Measurements from ENCODE around the gene ETV2. TPM values are rescaled to one million over a fixed set of nuclear protein-coding genes. Genes with fewer than 3 reads are reported as not detected.

ETV2 gene
- total RNA-seq, 5 donors from 2014 or later (not counting 1 experiment from before 2014, with no cell fraction given), result 0.67 to 2.1 (median 1.1) TPM; not detected in 1

GRCh38 chr19:35657904-35658700, 16.6 kb downstream of the ETV2 start:
- 96% methylated on average over 6 of the region's 15 CpGs for WGBS (ENCODE audit: insufficient coverage)
- DNase-seq (no peak), ATAC-seq (replicated peaks in 1 of 4) (no peak)
- H3K36me3 Mint-ChIP-seq, result peaks cover 40% of the 10 kb centered on the region
- Histone ChIP-seq H3K9me3 (no peaks in the 10 kb centered on the region), H3K27me3 (replicated peaks in 1 of 2; ENCODE audit: control insufficient read depth in 2 of 2, extremely low read depth in 1 of 2, insufficient read depth in 2 of 2, low read length in 1 of 2) (no peaks in the 10 kb centered on the region), H3K4me1 (ENCODE audit: control insufficient read depth in 1 of 2, extremely low read depth in 1 of 2, insufficient read depth in 2 of 2, low read length in 2 of 2) (peaks cover 0 to 3% of the 10 kb centered on the region in 2 experiments), H3K36me3 (ENCODE audit: control insufficient read depth in 2 of 2, extremely low read depth in 1 of 2, insufficient read depth in 1 of 2, low read length in 1 of 2) (peaks cover 21 to 81% of the 10 kb centered on the region in 2 donors), H3K4me3 (ENCODE audit: control insufficient read depth in 1 of 2, extremely low read depth in 1 of 2, low read length in 1 of 2) (no peak overlapping the region), H3K27ac (ENCODE audit: low read length) (no peak overlapping the region)
- CTCF ChIA-PET, result no interaction called here
- H3K4me1 Mint-ChIP-seq, result peaks cover 12 to 15% (median 13%) of the 10 kb centered on the region in 3 donors
- no peaks in the 10 kb centered on the region for H3K27me3 Mint-ChIP-seq
- no peaks in the 10 kb centered on the region for H3K9me3 Mint-ChIP-seq
- POLR2A ChIA-PET, result no interaction called here
- H3K4me3 Mint-ChIP-seq, result no peak overlapping the region
- H3K27ac Mint-ChIP-seq, result no peak overlapping the region

- H3K9me3 ChIP-seq, result no peaks in the 10 kb centered on the region
- CTCF ChIA-PET, result no interaction called here
- peaks cover 0 to 6% (median 3%) of the 10 kb centered on the region in 3 donors for H3K4me1 Mint-ChIP-seq
- H3K27ac Mint-ChIP-seq, result no peak overlapping the region
- H3K4me3 Mint-ChIP-seq, result no peak overlapping the region
- no peaks in the 10 kb centered on the region for H3K9me3 Mint-ChIP-seq
- peaks cover 29% of the 10 kb centered on the region for H3K36me3 Mint-ChIP-seq
- H3K4me3 ChIP-seq (ENCODE audit: control insufficient read depth in 1 of 2, extremely low read depth in 1 of 2, low read length in 1 of 2), result no peak overlapping the region
- H3K27me3 Mint-ChIP-seq, result no peaks in the 10 kb centered on the region
- DNase-seq (no peak), ATAC-seq (replicated peaks in 1 of 4) (no peak)
- peaks cover 31 to 73% of the 10 kb centered on the region in 2 donors for H3K36me3 ChIP-seq (ENCODE audit: control insufficient read depth in 2 of 2, extremely low read depth in 1 of 2, insufficient read depth in 1 of 2, low read length in 1 of 2)
- WGBS (ENCODE audit: insufficient coverage), result no CpG with 5 or more reads among the region's 6 CpGs
- POLR2A ChIA-PET, result interaction anchor here (0.6 to 0.7 kb wide), 5 partner anchors 10 to 252 kb away, joined by 3 to 11 read pairs (median 4); no protein-coding TSS in a partner anchor
- H3K27ac ChIP-seq (ENCODE audit: low read length), result no peak overlapping the region
- no peaks in the 10 kb centered on the region for H3K27me3 ChIP-seq (replicated peaks in 1 of 2; ENCODE audit: control insufficient read depth in 2 of 2, extremely low read depth in 1 of 2, insufficient read depth in 2 of 2, low read length in 1 of 2)
- no peaks in the 10 kb centered on the region for H3K4me1 ChIP-seq (ENCODE audit: control insufficient read depth in 1 of 2, extremely low read depth in 1 of 2, insufficient read depth in 2 of 2, low read length in 2 of 2)
These were observed 20.4 kb downstream of the ETV2 start for GRCh38 chr19:35661995-35662340.

- WGBS (ENCODE audit: insufficient coverage), result 97% methylated on average over 3 of the region's 3 CpGs
- H3K9me3 Mint-ChIP-seq, result no peaks in the 10 kb centered on the region
- no peak for ATAC-seq (replicated peaks in 1 of 4)
- peaks cover 0 to under 1% of the 10 kb centered on the region in 2 donors for H3K27me3 Mint-ChIP-seq
- H3K9me3 ChIP-seq, result no peaks in the 10 kb centered on the region
- H3K27ac Mint-ChIP-seq, result no peak overlapping the region
- no peaks in the 10 kb centered on the region for H3K4me1 ChIP-seq (ENCODE audit: control insufficient read depth in 1 of 2, extremely low read depth in 1 of 2, insufficient read depth in 2 of 2, low read length in 2 of 2)
- H3K36me3 ChIP-seq (ENCODE audit: control insufficient read depth in 2 of 2, extremely low read depth in 1 of 2, insufficient read depth in 1 of 2, low read length in 1 of 2), result peaks cover 27 to 54% of the 10 kb centered on the region in 2 donors
- POLR2A ChIA-PET, result no interaction called here
- no peak overlapping the region for H3K27ac ChIP-seq (ENCODE audit: low read length)
- peaks cover 0 to 2% (median 0%) of the 10 kb centered on the region in 3 donors for H3K4me1 Mint-ChIP-seq
- no peak overlapping the region for H3K4me3 ChIP-seq (ENCODE audit: control insufficient read depth in 1 of 2, extremely low read depth in 1 of 2, low read length in 1 of 2)
- CTCF ChIA-PET, result no interaction called here
- H3K27me3 ChIP-seq (replicated peaks in 1 of 2; ENCODE audit: control insufficient read depth in 2 of 2, extremely low read depth in 1 of 2, insufficient read depth in 2 of 2, low read length in 1 of 2), result no peaks in the 10 kb centered on the region
- DNase-seq, result no peak
- peaks cover 22% of the 10 kb centered on the region for H3K36me3 Mint-ChIP-seq
- H3K4me3 Mint-ChIP-seq, result no peak overlapping the region
These were observed 22.4 kb downstream of the ETV2 start for GRCh38 chr19:35663981-35664380.

GRCh38 chr19:35665157-35665556, 23.6 kb downstream of the ETV2 start:
- peaks cover 16% of the 10 kb centered on the region for H3K36me3 Mint-ChIP-seq
- POLR2A ChIA-PET, result no interaction called here

GRCh38 chr19:35665604-35666003, 24.1 kb downstream of the ETV2 start:
- Histone ChIP-seq H3K9me3 (no peaks in the 10 kb centered on the region), H3K27me3 (replicated peaks in 1 of 2; ENCODE audit: control insufficient read depth in 2 of 2, extremely low read depth in 1 of 2, insufficient read depth in 2 of 2, low read length in 1 of 2) (peaks cover 0 to 7% of the 10 kb centered on the region in 2 experiments), H3K4me1 (ENCODE audit: control insufficient read depth in 1 of 2, extremely low read depth in 1 of 2, insufficient read depth in 2 of 2, low read length in 2 of 2) (no peaks in the 10 kb centered on the region), H3K4me3 (ENCODE audit: control insufficient read depth in 1 of 2, extremely low read depth in 1 of 2, low read length in 1 of 2) (no peak overlapping the region), H3K36me3 (ENCODE audit: control insufficient read depth in 2 of 2, extremely low read depth in 1 of 2, insufficient read depth in 1 of 2, low read length in 1 of 2) (peaks cover 21 to 40% of the 10 kb centered on the region in 2 donors), H3K27ac (ENCODE audit: low read length) (no peak overlapping the region)
- Mint-ChIP-seq H3K4me1 (peaks cover 0 to 2% (median 0%) of the 10 kb centered on the region in 3 donors), H3K4me3 (no peak overlapping the region), H3K27ac (no peak overlapping the region), H3K9me3 (no peaks in the 10 kb centered on the region), H3K36me3 (peaks cover 16% of the 10 kb centered on the region), H3K27me3 (peaks cover 5 to 12% of the 10 kb centered on the region in 2 donors)
- 33% methylated on average over 3 of the region's 7 CpGs for WGBS (ENCODE audit: insufficient coverage)
- no peak for DNase-seq
- ATAC-seq (replicated peaks in 1 of 4), result no peak
- ChIA-PET CTCF (no interaction called here), POLR2A (no interaction called here)

More at GRCh38 chr19:35665157-35665556, 23.6 kb downstream of the ETV2 start:
- peaks cover 5 to 11% of the 10 kb centered on the region in 2 donors for H3K27me3 Mint-ChIP-seq
- no peaks in the 10 kb centered on the region for H3K9me3 Mint-ChIP-seq
- no peak for DNase-seq
- H3K4me1 Mint-ChIP-seq, result peaks cover 0 to 2% (median 0%) of the 10 kb centered on the region in 3 donors
- no peak overlapping the region for H3K4me3 Mint-ChIP-seq
- no peak overlapping the region for H3K27ac ChIP-seq (ENCODE audit: low read length)
- H3K4me1 ChIP-seq (ENCODE audit: control insufficient read depth in 1 of 2, extremely low read depth in 1 of 2, insufficient read depth in 2 of 2, low read length in 2 of 2), result no peaks in the 10 kb centered on the region
- no peak for ATAC-seq (replicated peaks in 1 of 4)
- H3K27ac Mint-ChIP-seq, result no peak overlapping the region
- H3K27me3 ChIP-seq (replicated peaks in 1 of 2; ENCODE audit: control insufficient read depth in 2 of 2, extremely low read depth in 1 of 2, insufficient read depth in 2 of 2, low read length in 1 of 2), result peaks cover 0 to 7% of the 10 kb centered on the region in 2 experiments
- peaks cover 24 to 43% of the 10 kb centered on the region in 2 donors for H3K36me3 ChIP-seq (ENCODE audit: control insufficient read depth in 2 of 2, extremely low read depth in 1 of 2, insufficient read depth in 1 of 2, low read length in 1 of 2)
- H3K9me3 ChIP-seq, result no peaks in the 10 kb centered on the region
- 96% methylated on average over 24 of the region's 24 CpGs for WGBS (ENCODE audit: insufficient coverage)
- no peak overlapping the region for H3K4me3 ChIP-seq (ENCODE audit: control insufficient read depth in 1 of 2, extremely low read depth in 1 of 2, low read length in 1 of 2)
- CTCF ChIA-PET, result no interaction called here

- peaks cover 14% of the 10 kb centered on the region for H3K36me3 Mint-ChIP-seq
- Histone ChIP-seq H3K4me1 (ENCODE audit: control insufficient read depth in 1 of 2, extremely low read depth in 1 of 2, insufficient read depth in 2 of 2, low read length in 2 of 2) (no peaks in the 10 kb centered on the region), H3K36me3 (ENCODE audit: control insufficient read depth in 2 of 2, extremely low read depth in 1 of 2, insufficient read depth in 1 of 2, low read length in 1 of 2) (peaks cover 17 to 36% of the 10 kb centered on the region in 2 donors), H3K4me3 (ENCODE audit: control insufficient read depth in 1 of 2, extremely low read depth in 1 of 2, low read length in 1 of 2) (no peak within 1 kb of the TSS), H3K27ac (ENCODE audit: low read length) (no peak within 1 kb of the TSS), H3K27me3 (replicated peaks in 1 of 2; ENCODE audit: control insufficient read depth in 2 of 2, extremely low read depth in 1 of 2, insufficient read depth in 2 of 2, low read length in 1 of 2) (peaks cover 0 to 14% of the 10 kb centered on the region in 2 experiments), H3K9me3 (no peaks in the 10 kb centered on the region)
- POLR2A ChIA-PET, result no interaction called here
- H3K4me3 Mint-ChIP-seq, result no peak within 1 kb of the TSS
- no peak for DNase-seq
- H3K9me3 Mint-ChIP-seq, result no peaks in the 10 kb centered on the region
- peaks cover 5 to 13% of the 10 kb centered on the region in 2 donors for H3K27me3 Mint-ChIP-seq
- 87% methylated on average over 11 of the region's 16 CpGs for WGBS (ENCODE audit: insufficient coverage)
- ATAC-seq (replicated peaks in 1 of 4), result no peak
- CTCF ChIA-PET, result no interaction called here
- H3K4me1 Mint-ChIP-seq, result peaks cover 0 to 2% (median 0%) of the 10 kb centered on the region in 3 donors
- H3K27ac Mint-ChIP-seq, result no peak within 1 kb of the TSS
These were observed 24.8 kb downstream of the ETV2 start, which contains the start of gene UPK1A for GRCh38 chr19:35666251-35666913. TSS of gene UPK1A (plus strand) at chr19:35666517. CDS start at chr19:35666813, 296 bp downstream.
